ENCODE results near the gene SMG9. TPM values are rescaled to one million over a fixed set of nuclear protein-coding genes. Genes with fewer than 3 reads are reported as not detected.

SMG9 gene
- total RNA-seq, 1 experiment from 2014 or later, result 52.2 TPM

DNA sequence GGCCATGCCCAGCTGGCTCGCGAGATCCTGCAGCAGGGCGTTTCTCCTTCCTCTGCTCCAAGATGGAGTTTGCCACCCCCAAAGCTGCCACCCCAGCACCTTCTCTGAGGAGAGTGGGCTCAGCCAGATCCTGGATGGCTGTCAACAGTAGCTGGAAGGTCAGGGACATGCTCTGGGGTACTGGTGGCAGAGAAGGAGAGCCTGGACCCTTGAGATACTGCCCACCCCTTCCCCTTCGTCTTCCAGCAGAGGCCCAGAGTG, 27.2 kb downstream of the SMG9 start:
- Histone ChIP-seq H3K4ac (ENCODE audit: low read depth, low read length) (no peak overlapping the region), H3K18ac (ENCODE audit: insufficient read length, low read depth, low read length) (no peak overlapping the region), H3K27me3 (ENCODE audit: insufficient read depth, low read length) (no peaks in the 10 kb centered on the region), H4K5ac (ENCODE audit: insufficient read length, low read depth, low read length) (no peak overlapping the region), H4K91ac (ENCODE audit: insufficient read length, low read depth, low read length) (no peak overlapping the region), H3K27ac (ENCODE audit: insufficient read length, low read depth, low read length) (no peak overlapping the region), H2BK5ac (ENCODE audit: insufficient read length, low read length) (no peak overlapping the region), H3K9ac (ENCODE audit: extremely low read depth, insufficient read length, low read length) (no peak overlapping the region), H3K56ac (ENCODE audit: insufficient read length, low read depth, low read length) (no peak overlapping the region), H2BK120ac (ENCODE audit: low read depth, low read length, poor library complexity, severe bottlenecking) (no peak overlapping the region), H2AFZ (ENCODE audit: low read length) (no peak overlapping the region), H3K9me3 (ENCODE audit: control insufficient read depth, low read depth, low read length) (no peaks in the 10 kb centered on the region), H2AK5ac (ENCODE audit: insufficient read length, low read length) (no peak overlapping the region), H3K79me1 (ENCODE audit: insufficient read depth, low read depth, low read length, poor library complexity, severe bottlenecking) (no peaks in the 10 kb centered on the region), H4K20me1 (ENCODE audit: control insufficient read depth, insufficient read depth, insufficient read length) (no peaks in the 10 kb centered on the region), H3K79me2 (ENCODE audit: insufficient read depth, low read length) (no peaks in the 10 kb centered on the region), H3K23ac (ENCODE audit: insufficient read length, low read depth, low read length) (no peak overlapping the region), H2BK15ac (ENCODE audit: low read depth, low read length) (no peak overlapping the region), H3K23me2 (ENCODE audit: insufficient read length, low read depth, low read length, poor library complexity, severe bottlenecking) (peaks cover 2% of the 10 kb centered on the region), H3K4me2 (ENCODE audit: insufficient read depth, insufficient read length, low read length) (no peak overlapping the region), H4K8ac (replicated peaks; ENCODE audit: insufficient read length, low read depth, low read length) (no peak overlapping the region), H2BK20ac (ENCODE audit: low read depth, low read length, poor library complexity, severe bottlenecking) (no peak overlapping the region), H3K14ac (ENCODE audit: insufficient read depth, low read length) (no peak overlapping the region), H3K4me1 (ENCODE audit: insufficient read depth, low read length) (no peaks in the 10 kb centered on the region), H3T11ph (ENCODE audit: low read length) (no peak overlapping the region), H2BK12ac (ENCODE audit: insufficient read length, low read depth, low read length) (no peak overlapping the region)
- no peak overlapping the region; a peak in 1 of 7 replicates for H3K27ac Mint-ChIP-seq
- TF ChIP-seq, protein P1, sequence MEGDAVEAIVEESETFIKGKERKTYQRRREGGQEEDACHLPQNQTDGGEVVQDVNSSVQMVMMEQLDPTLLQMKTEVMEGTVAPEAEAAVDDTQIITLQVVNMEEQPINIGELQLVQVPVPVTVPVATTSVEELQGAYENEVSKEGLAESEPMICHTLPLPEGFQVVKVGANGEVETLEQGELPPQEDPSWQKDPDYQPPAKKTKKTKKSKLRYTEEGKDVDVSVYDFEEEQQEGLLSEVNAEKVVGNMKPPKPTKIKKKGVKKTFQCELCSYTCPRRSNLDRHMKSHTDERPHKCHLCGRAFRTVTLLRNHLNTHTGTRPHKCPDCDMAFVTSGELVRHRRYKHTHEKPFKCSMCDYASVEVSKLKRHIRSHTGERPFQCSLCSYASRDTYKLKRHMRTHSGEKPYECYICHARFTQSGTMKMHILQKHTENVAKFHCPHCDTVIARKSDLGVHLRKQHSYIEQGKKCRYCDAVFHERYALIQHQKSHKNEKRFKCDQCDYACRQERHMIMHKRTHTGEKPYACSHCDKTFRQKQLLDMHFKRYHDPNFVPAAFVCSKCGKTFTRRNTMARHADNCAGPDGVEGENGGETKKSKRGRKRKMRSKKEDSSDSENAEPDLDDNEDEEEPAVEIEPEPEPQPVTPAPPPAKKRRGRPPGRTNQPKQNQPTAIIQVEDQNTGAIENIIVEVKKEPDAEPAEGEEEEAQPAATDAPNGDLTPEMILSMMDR (conservative IDR thresholded peaks at IDR 0.05), result no peak
- H3K4me1 Mint-ChIP-seq, result peaks cover 0 to 4% of the 10 kb centered on the region in 2 experiments; a peak in 1 of 4 replicates
- H3K36me3 Mint-ChIP-seq (ENCODE audit: insufficient read depth in 1 of 3, low read depth in 3 of 3), result peaks cover 14 to 41% (median 27%) of the 10 kb centered on the region in 3 experiments; a peak in 6 of 7 replicates
- no peaks in the 10 kb centered on the region for H3K9me3 Mint-ChIP-seq
- H3K4me3 Mint-ChIP-seq, result no peak overlapping the region
- no CpG with 5 or more reads among the region's 4 CpGs for WGBS (ENCODE audit: extremely low coverage, insufficient read length, low lambda C conversion rate)
- no peak for DNase-seq
- peaks cover 4% of the 10 kb centered on the region; the same call in 1 of the 2 replicates for H3K27me3 Mint-ChIP-seq (ENCODE audit: low read depth)

Measured in H9 (cell line).